DOHH2 (cell line): ENCODE results near the gene CFAP74.

Source experiments
- H3F3A ChIP-seq: fragments of 200-600 bp; sonication (generic), shearing (Covaris generic); 2 replicates; pipeline ENCODE4 v1.6.0; 2016; ENCODE audit warnings: antibody characterized with exemption, mild to moderate bottlenecking; ENCODE audit not compliant: control insufficient read depth, insufficient read depth
- H3K27ac ChIP-seq: fragments of 200-600 bp; sonication (generic); 2 replicates; pipeline ENCODE4 v1.5.1; 2014; ENCODE audit warnings: low read depth, mild to moderate bottlenecking, low read length, moderate library complexity
- H3K27me3 ChIP-seq: fragments of 200-600 bp; sonication (generic); 2 replicates; pipeline ENCODE4 v1.6.1; 2014; ENCODE audit warnings: mild to moderate bottlenecking, low read length, mixed read lengths; ENCODE audit not compliant: control insufficient read depth
- H3K36me3 ChIP-seq: fragments of 200-600 bp; sonication (generic); 2 replicates; pipeline ENCODE4 v1.6.1; 2014; ENCODE audit warnings: mild to moderate bottlenecking, low read length, moderate library complexity, mixed read lengths; ENCODE audit not compliant: control insufficient read depth
- H3K4me1 ChIP-seq: fragments of 200-600 bp; sonication (generic); 2 replicates; pipeline ENCODE4 v1.6.1; 2014; ENCODE audit warnings: mild to moderate bottlenecking, low read length, mixed read lengths; ENCODE audit not compliant: control insufficient read depth
- H3K4me2 ChIP-seq: fragments of 200-600 bp; sonication (generic); 2 replicates; pipeline ENCODE4 v1.6.0; 2014; ENCODE audit warnings: mild to moderate bottlenecking, low read length, moderate library complexity
- H3K4me3 ChIP-seq: fragments of 200-600 bp; sonication (generic); 2 replicates; pipeline ENCODE4 v1.5.1; 2014; ENCODE audit warnings: mild to moderate bottlenecking, low read length, mixed read lengths
- H3K79me2 ChIP-seq: fragments of 200-600 bp; sonication (generic); 2 replicates; pipeline ENCODE4 v1.6.1; 2014; ENCODE audit warnings: mild to moderate bottlenecking, low read length, mixed read lengths; ENCODE audit not compliant: control insufficient read depth
- H3K9me2 ChIP-seq: fragments of 200-600 bp; sonication (generic); replicated peaks from 2 replicates; pipeline ENCODE4 v1.6.1; 2014; ENCODE audit warnings: mild to moderate bottlenecking, low read length, mixed read lengths; ENCODE audit not compliant: control insufficient read depth
- H3K9me3 ChIP-seq: fragments of 200-600 bp; sonication (generic); 2 replicates; pipeline ENCODE4 v1.6.1; 2014; ENCODE audit warnings: antibody characterized with exemption, low read length, mixed read lengths; ENCODE audit not compliant: control insufficient read depth, insufficient read depth
- H4K20me1 ChIP-seq: fragments of 200-600 bp; sonication (generic); 2 replicates; pipeline ENCODE4 v1.6.0; 2014; ENCODE audit warnings: low read depth, mild to moderate bottlenecking, antibody characterized with exemption, low read length, moderate library complexity; ENCODE audit not compliant: control insufficient read depth, insufficient read depth
- EZH2phosphoT487 ChIP-seq: fragments of 200-600 bp; sonication (generic); IDR thresholded peaks from 2 replicates; pipeline ENCODE4 v1.6.1; 2017; ENCODE audit warnings: borderline replicate concordance, mild to moderate bottlenecking, antibody characterized with exemption, low read length, moderate library complexity, mixed read lengths
- TF ChIP-seq, protein P1 (sequence below): fragments of 200-600 bp; sonication (generic); IDR thresholded peaks from one replicate; pipeline ENCODE4 v1.5.1; 2014; ENCODE audit warnings: antibody characterized with exemption, mild to moderate bottlenecking, low read depth, low read length; ENCODE audit not compliant: poor library complexity, severe bottlenecking

CFAP74 gene

GRCh38 chr1:1960480-1961196 lies 42.9 kb downstream of the CFAP74 start:
- Histone ChIP-seq H3K4me3 (no peak overlapping the region), H3K27me3 (no peaks in the 10 kb centered on the region)

GRCh38 chr1:1959840-1960479 lies 43.6 kb downstream of the CFAP74 start:
- no peaks in the 10 kb centered on the region for H4K20me1 ChIP-seq
- no peaks in the 10 kb centered on the region for H3K4me1 ChIP-seq
- H3K9me2 ChIP-seq = no peaks in the 10 kb centered on the region
- no peaks in the 10 kb centered on the region for H3K36me3 ChIP-seq
- H3K9me3 ChIP-seq = peaks cover 4% of the 10 kb centered on the region
- no peaks in the 10 kb centered on the region for H3K79me2 ChIP-seq
- H3K27ac ChIP-seq = no peak overlapping the region
- no peak overlapping the region for H3K4me3 ChIP-seq
- H3K4me2 ChIP-seq = no peak overlapping the region
- TF ChIP-seq, protein P1, sequence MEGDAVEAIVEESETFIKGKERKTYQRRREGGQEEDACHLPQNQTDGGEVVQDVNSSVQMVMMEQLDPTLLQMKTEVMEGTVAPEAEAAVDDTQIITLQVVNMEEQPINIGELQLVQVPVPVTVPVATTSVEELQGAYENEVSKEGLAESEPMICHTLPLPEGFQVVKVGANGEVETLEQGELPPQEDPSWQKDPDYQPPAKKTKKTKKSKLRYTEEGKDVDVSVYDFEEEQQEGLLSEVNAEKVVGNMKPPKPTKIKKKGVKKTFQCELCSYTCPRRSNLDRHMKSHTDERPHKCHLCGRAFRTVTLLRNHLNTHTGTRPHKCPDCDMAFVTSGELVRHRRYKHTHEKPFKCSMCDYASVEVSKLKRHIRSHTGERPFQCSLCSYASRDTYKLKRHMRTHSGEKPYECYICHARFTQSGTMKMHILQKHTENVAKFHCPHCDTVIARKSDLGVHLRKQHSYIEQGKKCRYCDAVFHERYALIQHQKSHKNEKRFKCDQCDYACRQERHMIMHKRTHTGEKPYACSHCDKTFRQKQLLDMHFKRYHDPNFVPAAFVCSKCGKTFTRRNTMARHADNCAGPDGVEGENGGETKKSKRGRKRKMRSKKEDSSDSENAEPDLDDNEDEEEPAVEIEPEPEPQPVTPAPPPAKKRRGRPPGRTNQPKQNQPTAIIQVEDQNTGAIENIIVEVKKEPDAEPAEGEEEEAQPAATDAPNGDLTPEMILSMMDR = peak; percentile 97
- no peak for TF ChIP-seq EZH2phosphoT487
- no peaks in the 10 kb centered on the region for H3F3A ChIP-seq
- H3K27me3 ChIP-seq = no peaks in the 10 kb centered on the region

More at GRCh38 chr1:1960480-1961196, 42.9 kb downstream of the CFAP74 start:
- Histone ChIP-seq H4K20me1 (no peaks in the 10 kb centered on the region), H3K36me3 (no peaks in the 10 kb centered on the region), H3F3A (no peaks in the 10 kb centered on the region), H3K9me3 (no peaks in the 10 kb centered on the region), H3K4me2 (no peak overlapping the region), H3K4me1 (no peaks in the 10 kb centered on the region), H3K79me2 (no peaks in the 10 kb centered on the region), H3K27ac (no peak overlapping the region), H3K9me2 (no peaks in the 10 kb centered on the region)
- TF ChIP-seq, protein P1 = no peak
- TF ChIP-seq EZH2phosphoT487 = no peak

DNA sequence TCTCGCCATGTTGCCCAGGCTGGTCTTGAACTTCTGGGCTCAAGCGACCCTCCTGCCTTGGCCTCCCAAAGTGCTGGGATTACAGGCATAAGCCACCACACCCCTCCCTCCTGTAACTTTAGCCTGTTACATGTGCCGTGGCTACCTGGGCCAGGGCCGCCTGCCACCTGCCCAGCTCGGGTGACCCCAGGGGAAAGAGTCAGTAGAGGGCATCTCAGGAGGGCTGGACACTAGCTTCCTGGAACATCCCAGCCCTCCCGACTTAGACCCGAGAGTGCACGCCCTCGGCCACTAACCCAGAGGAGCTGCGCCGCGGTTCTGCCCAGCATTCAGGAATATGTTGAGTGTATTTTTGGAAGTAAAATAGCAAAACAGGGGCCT lies 44.1 kb downstream of the CFAP74 start:
- H3K4me3 ChIP-seq = no peak overlapping the region
- H3K27me3 ChIP-seq = no peaks in the 10 kb centered on the region
- H3K27ac ChIP-seq = no peak overlapping the region
- no peaks in the 10 kb centered on the region for H3K4me1 ChIP-seq
- no peaks in the 10 kb centered on the region for H3K79me2 ChIP-seq
- H4K20me1 ChIP-seq = no peaks in the 10 kb centered on the region
- no peaks in the 10 kb centered on the region for H3K9me2 ChIP-seq
- no peaks in the 10 kb centered on the region for H3K36me3 ChIP-seq
- TF ChIP-seq, protein P1 = no peak
- TF ChIP-seq EZH2phosphoT487 = no peak
- peaks cover 9% of the 10 kb centered on the region for H3K9me3 ChIP-seq
- no peak overlapping the region for H3K4me2 ChIP-seq
- H3F3A ChIP-seq = no peaks in the 10 kb centered on the region
